GM21619 (cell line): ENCODE measurements around the gene UPK2.
"Not testable (repeated sequence)": the region's sequence is repeated elsewhere in the genome, so short reads cannot be mapped to it uniquely, and the experiment has no call there.

Experiments used
- ATAC-seq: cut with Tn5 transposase; IDR thresholded peaks from one replicate; pipeline ENCODE4 v1.9.1; 2021; ENCODE audit not compliant: unreplicated experiment

UPK2 gene

DNA sequence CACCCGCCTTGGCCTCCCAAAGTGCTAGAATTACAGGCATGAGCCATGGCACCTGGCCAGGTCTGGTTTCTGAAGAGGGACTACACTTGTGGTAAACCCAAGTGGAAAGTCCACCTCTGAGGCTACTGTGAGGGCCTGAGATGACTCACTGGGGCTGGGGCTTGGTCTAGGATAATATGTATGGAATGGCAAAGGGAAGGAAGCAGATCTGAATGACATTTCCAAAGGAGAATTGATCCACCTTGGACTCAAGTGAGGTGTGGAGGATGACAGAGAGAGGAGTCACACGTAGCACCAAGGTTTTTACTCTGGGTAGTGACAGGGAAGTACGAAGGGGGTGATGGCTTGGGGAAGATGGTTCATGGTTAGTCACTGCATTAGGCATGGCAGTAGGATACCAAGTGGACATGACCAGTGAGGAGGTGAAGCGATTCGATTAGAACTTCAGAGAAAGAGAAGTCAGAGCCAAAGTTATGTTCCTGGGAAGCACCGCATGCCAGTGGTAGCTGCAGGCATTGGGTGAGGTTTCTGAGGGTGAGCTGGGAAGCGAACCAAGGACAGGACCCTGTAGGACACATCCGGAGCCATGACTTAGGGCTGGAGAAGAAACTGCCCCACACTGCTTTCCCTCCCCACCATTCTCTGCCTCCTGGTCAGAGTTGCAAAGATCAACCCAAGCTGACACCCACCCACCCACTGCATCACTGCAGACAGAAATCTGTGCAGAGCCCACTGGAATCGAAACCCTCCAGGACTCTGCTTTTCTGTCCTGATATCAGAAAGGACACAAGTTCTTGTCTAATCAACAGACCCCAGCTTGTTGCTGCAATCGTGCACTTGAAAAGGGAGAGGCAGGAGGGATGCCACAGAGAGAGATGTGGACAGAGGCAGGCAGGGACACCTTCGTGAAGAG, 17.4 kb upstream of the UPK2 start:
- no peak for ATAC-seq

DNA sequence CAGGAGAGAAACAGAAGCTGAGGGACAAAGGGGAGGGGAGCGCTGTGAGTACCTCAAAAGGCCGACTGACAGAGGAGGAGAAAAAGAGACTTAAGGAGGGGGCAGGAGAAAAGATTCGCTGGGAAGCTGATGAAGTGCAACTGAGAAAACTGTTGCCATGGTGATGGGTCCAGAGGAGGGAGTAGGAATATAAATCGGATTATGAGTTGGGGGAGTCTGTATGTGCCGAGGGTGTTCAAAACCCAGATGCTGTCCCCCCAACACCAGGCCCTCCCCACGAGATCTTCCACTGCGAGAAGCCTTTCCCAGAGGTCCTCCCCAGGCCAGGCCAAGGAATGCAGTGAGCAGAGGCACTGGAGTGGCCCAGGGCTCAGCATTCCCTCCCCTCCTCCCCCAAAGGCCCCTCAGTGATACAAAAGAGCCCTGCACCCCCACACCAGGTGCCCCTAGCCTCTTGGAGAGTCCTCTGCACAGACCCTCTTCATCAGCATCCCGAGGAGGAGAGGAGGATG, 16.6 kb upstream of the UPK2 start:
- ATAC-seq: no peak

DNA sequence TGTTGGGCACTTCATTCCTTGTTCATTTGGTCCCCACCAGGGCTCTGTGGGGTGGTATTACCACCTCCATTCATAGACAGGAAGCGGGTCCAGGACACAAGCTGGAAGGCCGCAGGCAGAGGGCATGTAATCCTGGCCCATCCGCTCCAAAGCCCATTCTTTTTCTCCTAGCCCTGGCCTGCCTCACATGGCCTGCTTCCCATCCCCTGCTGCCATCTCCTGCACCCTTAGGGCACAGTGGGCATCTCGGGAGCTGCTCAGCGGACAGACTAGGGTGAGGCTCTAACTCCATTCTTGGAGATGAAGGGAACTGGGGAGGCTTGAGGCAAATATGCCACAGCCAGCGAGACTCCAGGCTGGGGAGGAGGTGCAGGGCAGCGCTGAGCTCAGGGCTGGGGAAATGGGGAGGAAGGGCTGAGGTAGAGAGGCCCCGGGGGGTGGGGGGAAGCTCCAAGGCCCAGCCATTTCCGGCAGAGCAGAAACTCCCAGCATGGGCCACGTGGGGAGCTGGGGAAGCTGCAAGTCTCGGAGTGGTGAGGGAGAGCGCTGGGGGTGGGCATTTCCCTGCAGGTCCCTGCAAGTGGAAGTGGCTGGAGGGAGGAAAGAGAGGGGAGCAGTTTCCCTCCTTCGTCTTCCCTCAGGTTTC, 16.0 kb upstream of the UPK2 start:
- no peak for ATAC-seq

DNA sequence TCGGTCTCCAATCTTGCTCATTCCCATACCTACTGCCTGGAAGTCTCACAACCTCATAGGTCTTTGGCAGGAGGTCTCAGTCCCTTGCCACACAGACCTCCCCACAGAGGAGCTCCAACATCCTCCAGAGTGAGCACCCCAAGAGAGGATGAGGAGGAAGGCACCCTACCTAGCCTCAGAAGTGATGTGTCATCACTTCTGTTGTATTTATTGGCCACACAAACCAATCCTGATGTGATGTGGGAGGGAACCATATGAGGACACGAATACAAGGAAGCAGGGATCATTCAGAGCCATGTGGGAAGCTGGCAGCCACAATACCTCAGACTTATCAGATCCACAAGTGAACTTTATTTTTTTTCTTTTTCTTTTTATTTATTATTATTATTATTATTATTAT, 9.0 kb upstream of the UPK2 start:
- no peak for ATAC-seq

DNA sequence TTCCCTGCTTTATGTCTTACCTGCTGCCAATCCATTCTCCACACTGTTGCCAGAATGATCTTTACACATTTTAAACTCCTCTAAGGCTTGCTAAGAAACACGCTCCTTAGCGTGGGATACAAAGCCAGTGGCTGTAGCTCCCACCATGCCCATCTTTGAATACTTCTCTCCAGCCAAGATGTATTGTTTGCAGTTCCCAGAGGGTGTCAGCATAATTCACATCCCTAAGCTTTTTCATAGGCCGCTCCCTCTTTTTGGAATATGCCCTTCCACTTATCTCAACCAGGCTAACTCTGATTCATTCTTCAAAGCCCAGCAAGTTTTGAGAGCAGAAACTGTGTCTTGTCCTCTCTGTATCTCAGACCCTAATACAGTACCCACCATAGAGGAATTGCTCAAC, 8.1 kb upstream of the UPK2 start:
- no peak for ATAC-seq

DNA sequence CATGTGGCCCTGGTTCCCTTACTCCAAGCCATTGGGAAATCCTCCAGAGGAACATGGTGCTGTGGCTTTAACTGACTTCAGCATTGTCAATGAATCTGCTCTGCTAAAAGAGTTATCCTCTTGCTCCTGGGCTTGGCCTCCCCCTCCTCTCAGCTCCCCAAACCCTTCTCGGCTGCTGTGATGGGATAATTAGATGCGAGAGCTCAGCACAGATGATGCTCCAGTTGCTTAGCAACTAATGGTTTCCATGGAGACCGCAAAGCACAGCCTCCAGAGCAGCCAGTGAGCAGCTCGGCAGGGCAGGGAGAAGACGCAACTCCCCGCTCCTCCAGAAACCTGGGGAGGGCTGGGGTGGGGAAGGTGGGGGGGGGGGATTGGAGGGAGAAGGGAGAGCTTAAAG, 2.8 kb upstream of the UPK2 start:
- ATAC-seq: no peak

DNA sequence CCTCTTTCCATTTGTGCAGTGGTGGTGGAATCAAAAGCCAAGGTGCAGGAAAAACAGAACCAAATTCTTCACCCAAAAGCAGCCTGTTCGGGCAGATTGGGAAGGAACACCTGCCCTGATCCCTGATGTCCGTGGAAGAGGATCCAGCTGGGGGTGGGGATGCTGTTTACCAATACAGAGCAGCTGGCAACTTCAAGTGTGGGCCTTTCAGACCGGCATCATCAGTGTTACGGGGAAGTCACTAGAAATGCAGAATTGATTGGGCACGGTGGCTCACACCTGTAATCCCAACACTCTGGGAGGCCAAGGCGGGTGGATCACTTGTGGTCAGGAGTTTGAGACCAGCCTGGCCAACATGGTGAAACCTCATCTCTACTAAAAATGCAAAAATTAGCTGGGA, 2.1 kb upstream of the UPK2 start:
- ATAC-seq: not testable (repeated sequence)

DNA sequence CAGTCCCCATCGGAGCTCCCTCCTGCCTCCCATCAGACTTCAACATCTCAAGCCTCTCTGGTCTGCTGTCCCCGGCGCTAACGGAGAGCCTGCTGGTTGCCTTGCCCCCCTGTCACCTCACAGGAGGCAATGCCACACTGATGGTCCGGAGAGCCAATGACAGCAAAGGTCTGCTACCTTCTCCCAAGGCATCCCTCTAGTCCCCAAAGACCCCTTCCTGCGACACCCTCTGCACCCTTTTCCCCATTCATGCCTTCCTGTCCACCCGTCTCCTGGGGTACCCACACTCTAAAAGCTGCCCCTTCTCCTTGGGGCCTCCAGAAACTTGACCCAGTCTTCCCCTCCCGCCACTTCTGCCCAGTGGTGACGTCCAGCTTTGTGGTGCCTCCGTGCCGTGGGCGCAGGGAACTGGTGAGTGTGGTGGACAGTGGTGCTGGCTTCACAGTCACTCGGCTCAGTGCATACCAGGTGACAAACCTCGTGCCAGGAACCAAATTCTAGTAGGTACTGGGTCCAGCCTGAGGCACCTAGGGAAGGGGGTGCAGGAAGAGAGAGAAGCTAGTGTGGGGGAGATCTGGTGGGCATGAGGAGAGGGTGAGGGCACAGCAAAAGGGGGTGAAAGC, 860 bp downstream of the UPK2 start:
- ATAC-seq: no peak

DNA sequence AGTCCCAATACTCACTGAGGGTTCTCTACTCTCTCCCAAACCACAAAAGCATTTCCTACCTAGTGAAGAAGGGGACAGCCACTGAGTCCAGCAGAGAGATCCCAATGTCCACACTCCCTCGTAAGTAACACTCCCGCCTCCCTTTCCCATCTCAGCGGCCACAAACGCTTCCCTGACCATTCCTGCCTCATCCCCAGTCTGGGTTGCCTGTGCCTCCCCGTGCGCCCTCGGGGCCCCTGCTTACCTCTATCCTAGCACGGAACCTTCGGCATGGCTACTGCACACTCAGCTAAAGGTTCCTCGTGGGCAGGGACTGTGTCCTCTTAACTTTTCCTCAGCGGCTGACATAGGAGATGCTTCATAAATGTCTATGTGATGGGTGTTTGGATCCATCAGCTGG, 1.5 kb downstream of the UPK2 start:
- ATAC-seq: no peak

DNA sequence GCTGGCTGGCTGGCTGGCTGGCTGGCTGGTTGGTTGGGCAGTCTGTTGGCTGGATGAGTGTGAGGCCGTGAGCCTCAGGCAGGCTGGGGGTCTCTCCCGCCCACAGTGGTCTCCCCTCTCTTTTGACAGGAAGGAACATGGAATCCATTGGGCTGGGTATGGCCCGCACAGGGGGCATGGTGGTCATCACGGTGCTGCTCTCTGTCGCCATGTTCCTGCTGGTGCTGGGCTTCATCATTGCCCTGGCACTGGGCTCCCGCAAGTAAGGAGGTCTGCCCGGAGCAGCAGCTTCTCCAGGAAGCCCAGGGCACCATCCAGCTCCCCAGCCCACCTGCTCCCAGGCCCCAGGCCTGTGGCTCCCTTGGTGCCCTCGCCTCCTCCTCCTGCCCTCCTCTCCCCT, 1.9 kb downstream of the UPK2 start:
- no peak for ATAC-seq

DNA sequence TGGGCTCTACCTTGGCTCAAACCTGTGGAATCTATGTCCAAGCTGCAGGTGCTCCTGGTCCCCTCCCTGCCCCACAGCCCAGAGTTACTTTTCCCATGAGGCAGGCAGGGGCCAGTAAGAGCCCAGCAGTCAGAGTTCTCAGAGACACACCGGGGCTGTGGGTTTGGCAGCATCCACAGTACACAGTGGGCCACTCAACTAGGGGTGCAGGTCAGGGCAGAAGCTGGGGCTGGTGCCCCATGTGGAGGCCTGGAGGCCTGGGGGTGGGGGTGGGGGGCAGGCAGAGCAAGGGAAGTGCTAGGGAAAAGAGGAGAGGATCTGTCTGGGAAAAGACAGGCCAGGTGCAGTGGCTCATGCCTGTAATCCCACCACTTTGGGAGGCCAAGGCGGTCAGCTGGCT, 2.5 kb downstream of the UPK2 start:
- ATAC-seq: no peak

DNA sequence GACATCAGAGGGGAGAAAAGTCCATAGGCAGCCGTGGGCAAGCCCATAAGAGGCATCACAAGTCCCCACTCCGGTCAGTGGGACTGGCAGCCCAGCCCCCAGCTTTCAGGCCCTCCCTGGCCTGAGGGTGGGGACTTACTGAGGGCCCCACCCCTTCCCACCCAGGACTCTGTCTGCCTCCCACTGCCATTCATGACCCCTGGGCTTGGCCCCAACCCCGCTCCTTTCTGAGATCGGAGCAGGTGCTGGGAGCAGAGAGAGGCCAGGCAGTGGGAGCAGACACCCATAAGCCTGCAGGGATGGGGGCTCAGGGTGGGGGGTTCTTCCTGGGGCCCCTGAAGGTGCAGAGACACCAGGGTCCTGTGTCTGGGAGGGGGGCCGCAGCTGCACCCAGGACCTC, 5.1 kb downstream of the UPK2 start:
- ATAC-seq: no peak

DNA sequence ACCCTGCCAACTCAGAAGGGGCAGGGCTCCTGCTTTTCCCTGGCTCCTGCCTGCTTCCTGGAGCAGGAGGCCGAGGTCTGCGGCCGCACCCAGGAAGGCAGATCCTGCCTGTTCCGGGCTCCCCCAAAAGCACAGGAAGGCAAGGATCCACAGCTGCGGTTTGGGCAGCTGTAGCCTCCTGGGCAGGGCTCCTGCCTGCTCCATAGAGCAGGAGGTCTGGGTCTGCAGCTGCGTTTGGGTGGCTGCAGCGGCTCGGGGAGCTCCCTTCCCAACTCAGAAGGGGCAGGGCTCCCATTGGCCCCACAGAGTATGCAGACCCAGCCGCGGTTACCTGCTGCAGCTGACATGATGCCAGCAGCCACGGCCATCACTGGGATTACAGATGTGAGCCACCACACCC, 5.5 kb downstream of the UPK2 start:
- ATAC-seq: no peak

DNA sequence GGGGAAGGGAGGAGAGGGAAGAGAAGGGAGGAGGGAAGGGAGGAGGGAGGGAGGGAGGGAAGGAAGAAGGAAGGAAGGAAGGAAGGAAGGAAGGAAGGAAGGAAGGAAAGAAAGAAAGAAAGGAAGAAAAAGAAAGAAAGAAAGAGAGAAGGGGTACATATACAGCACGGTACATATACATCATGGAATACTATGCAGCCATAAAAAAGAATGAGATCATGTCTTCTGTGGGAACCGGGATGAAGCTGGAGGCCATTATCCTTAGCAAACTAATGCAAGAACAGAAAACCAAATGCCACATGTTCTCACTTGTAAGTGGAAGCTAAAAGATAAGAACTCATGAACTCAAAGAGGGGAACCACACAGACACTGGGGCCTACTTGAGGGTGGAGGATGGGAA, 13.4 kb downstream of the UPK2 start:
- ATAC-seq: not testable (repeated sequence)

DNA sequence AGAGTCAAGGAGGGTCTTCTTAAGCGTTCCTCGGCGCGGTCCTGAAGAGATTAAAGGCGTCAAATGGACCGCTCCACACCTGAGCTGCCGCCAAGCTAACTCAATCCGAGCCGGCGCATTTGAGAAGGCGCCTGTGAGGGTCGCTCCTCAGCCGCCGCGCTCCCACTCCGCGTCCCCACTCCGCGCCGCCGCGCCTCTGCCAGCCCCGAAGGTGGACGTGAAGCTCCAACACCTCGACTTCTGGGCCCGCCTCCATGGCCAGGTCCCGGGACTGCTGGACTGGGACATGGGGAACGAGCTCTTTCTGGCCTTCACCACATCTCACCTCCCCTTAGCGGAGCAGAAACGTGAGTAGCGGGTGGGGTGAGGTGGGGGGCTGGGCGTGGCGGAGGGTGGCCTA, 15.5 kb downstream of the UPK2 start, which contains the start of gene FOXR1:
TSS of gene FOXR1 (plus strand) at position 116 of the 400 bp plus-strand sequence. CDS start at position 287, 171 bp downstream.
- no peak for ATAC-seq

DNA sequence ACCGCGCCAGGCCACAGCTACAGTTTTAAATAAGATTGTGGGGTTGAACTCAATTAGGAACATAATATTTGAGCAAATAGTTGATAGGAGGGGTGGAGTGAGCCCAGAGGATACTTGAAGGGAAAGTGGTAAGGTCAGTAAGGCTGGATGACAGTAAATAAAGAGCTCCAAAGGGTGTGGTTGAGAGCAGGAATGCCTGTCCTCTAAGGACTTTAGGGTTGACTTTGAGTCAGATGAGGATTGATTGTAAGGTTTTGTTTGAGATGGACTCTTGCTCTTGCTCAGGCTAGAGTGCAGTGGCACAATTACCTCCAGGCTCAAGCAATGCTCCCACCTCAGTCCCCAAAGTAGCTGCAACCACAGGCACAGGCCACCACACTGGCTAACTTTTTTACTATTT, 17.9 kb downstream of the UPK2 start:
- ATAC-seq: no peak

DNA sequence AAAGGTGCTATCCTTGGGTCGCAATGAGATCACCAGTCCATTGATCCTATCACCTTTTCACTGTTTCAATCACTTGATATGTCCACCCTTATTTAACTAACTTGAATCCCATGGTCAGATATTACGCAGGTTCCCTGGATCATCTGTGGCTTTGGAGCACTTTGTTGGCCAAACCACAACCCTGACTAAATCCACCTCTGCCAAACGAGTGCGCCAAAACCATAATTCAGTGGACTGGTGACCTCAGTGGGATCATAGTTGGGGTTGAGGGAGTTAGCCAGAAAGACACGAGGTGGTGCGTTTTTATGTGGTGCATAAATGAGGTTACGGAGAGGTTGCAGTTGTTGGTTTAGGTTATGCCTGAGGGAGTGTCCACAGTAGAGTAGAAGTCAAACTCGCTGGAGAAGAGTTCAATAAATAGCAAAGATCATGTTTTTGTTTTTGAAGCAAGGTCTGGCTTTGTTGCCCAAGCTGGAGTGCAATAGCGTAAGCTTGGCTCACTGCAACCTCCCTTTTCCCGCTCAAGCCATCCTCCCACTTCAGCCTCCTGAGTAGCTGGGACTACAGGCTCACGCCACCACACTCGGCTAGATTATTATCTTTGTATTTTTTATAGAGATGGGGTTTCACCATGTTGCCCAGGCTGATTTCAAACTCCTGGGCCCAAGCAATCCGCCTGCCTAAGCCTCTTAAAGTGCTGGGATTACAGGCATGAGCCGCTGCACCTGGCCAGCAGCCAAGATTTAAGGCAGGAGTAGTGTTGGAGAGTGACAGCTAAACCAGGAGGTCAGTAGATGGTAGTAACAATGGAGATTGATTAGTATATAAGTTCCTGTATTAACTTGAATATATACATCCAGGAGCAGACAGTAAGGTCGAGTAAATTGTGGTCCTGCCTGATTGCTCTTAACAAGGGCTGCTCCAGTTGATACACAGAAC, 19.9 kb downstream of the UPK2 start:
- no peak for ATAC-seq

DNA sequence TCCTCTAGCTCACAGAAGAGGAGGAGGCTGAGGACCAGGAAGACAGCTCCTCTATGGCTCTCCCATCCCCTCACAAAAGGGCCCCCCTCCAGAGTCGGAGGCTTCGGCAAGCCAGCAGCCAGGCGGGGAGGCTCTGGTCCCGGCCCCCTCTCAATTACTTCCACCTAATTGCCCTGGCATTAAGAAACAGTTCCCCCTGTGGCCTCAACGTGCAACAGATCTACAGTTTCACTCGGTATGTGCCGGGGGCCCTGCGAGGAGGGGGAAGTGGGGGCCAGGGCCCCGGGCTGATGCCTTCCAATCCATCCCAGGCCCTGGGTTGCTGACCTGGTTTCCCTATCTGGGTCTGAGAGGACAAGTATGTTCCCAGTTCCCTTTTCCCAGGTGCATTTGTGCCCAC, 23.3 kb downstream of the UPK2 start:
- no peak for ATAC-seq

DNA sequence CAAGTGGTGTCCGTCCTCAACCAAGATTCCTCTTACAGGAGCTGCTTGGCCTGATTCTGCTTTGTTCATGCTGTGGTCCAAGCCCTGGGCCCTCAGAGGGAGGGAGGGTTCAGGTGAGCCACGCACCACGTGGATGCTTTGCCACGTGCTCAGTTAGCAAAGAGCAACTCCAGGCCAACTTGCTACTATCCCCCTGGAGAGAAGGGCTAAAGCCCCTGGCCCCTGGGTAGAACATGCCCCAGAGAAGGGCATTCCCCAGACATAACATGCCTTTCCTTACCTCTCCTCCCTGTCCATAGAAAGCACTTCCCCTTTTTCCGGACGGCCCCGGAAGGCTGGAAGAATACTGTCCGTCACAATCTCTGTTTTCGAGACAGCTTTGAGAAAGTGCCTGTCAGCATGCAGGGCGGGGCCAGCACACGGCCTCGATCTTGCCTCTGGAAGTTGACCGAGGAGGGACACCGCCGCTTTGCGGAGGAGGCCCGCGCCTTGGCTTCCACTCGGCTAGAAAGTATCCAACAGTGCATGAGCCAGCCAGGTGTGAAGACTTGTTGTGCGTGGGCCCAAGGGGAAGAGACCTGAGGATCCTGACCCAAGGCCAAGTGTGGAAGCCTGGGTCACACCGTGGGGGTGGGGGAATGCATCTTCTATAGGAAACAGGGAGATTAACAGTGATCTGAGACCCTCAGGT, 24.2 kb downstream of the UPK2 start:
- ATAC-seq: no peak

DNA sequence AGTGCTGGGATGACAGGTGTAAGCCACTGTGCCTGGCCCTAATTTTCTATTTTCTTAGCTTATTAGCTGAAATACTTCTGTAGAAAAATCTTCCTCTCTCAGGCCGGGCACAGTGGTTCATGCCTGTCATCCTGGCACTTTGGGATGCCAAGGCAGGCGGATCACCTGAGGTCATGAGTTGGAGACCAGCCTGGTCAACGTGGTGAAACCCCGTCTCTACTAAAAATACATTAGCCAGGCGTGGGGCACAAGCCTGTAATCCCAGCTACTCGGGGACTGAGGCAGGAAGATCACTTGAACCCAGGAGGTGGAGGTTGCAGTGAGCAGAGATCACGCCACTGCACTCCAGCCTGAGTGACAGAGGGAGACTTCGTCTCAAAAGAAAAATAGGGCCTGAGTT, 28.2 kb downstream of the UPK2 start:
- not testable (repeated sequence) for ATAC-seq
